Measurements from ENCODE around the gene NDE1.

GRCh38 chr16:15737140-15737644, 87.1 kb downstream of the NDE1 start:
- TF ChIP-seq CTCF (conservative IDR thresholded peaks at IDR 0.05; ENCODE audit: low read length) (no peak), EZH2phosphoT487 (IDR thresholded peaks at IDR 0.05; ENCODE audit: borderline replicate concordance, low read depth, low read length) (no peak)

All from OCI-LY7 (cell line).